Choroid plexus epithelial cell (primary cell): ENCODE results near the gene ZNF608.

Source experiments
- DNase-seq: peaks from one replicate; pipeline ENCODE4 v3.0.0-alpha.2; 2010; ENCODE audit warnings: low read depth
- H3K4me3 ChIP-seq: 2 replicates; pipeline ENCODE4 v1.5.1; 2011; ENCODE audit warnings: low read depth, mild to moderate bottlenecking, control low read depth, low read length, moderate library complexity
- CTCF ChIP-seq: conservative IDR thresholded peaks from 2 replicates; pipeline ENCODE4 v1.5.1; 2011; ENCODE audit warnings: low read depth, mild to moderate bottlenecking, control low read depth, inconsistent platforms, low read length, moderate library complexity

Gene ZNF608

GRCh38 chr5:124736805-124737188 is 9.6 kb downstream of the ZNF608 start:
- no peak overlapping the region for H3K4me3 ChIP-seq
- DNase-seq = no peak
- no peak for TF ChIP-seq CTCF

GRCh38 chr5:124736082-124736804 is 10.2 kb downstream of the ZNF608 start:
- H3K4me3 ChIP-seq = no peak overlapping the region
- TF ChIP-seq CTCF = no peak
- DNase-seq = peak; percentile 75

GRCh38 chr5:124735169-124735858 is 11.1 kb downstream of the ZNF608 start:
- DNase-seq = peak; percentile 21
- peak overlapping the region; percentile 46 for H3K4me3 ChIP-seq
- no peak for TF ChIP-seq CTCF

GRCh38 chr5:124734574-124735168 is 11.8 kb downstream of the ZNF608 start:
- no peak for DNase-seq

GRCh38 chr5:124733329-124733650 is 13.1 kb downstream of the ZNF608 start:
- no peak for TF ChIP-seq CTCF
- DNase-seq = no peak

More at GRCh38 chr5:124734574-124735168, 11.8 kb downstream of the ZNF608 start:
- no peak for TF ChIP-seq CTCF
- H3K4me3 ChIP-seq = peak overlapping the region; percentile 46

GRCh38 chr5:124732428-124733328 is 13.8 kb downstream of the ZNF608 start:
- no peak overlapping the region for H3K4me3 ChIP-seq
- TF ChIP-seq CTCF = no peak
- no peak for DNase-seq

More at GRCh38 chr5:124733329-124733650, 13.1 kb downstream of the ZNF608 start:
- no peak overlapping the region for H3K4me3 ChIP-seq
